Fibroblast of lung (primary cell): ENCODE measurements around the gene MTCH1. TPM values are rescaled to one million over a fixed set of nuclear protein-coding genes. Genes with fewer than 3 reads are reported as not detected.

Experiments used
- DNase-seq, 2 donors: peaks; one replicate each; pipeline versions ENCODE4 v3.0.0 to v3.0.0-alpha.2; 2010; ENCODE audit warnings: low read depth in 2 of 2
- H2AFZ ChIP-seq: 2 replicates; pipeline ENCODE4 v1.5.1; 2012; ENCODE audit warnings: low read length, control low read depth, inconsistent platforms
- H3K27ac ChIP-seq: 2 replicates; pipeline ENCODE4 v1.5.1; 2011; ENCODE audit warnings: low read length, control low read depth; ENCODE audit not compliant: insufficient read depth
- H3K27me3 ChIP-seq: 2 replicates; pipeline ENCODE4 v1.5.1; 2011; ENCODE audit warnings: mild to moderate bottlenecking, low read length; ENCODE audit not compliant: control insufficient read depth, insufficient read depth
- H3K36me3 ChIP-seq: 2 replicates; pipeline ENCODE4 v1.5.1; 2011; ENCODE audit warnings: low read length; ENCODE audit not compliant: control insufficient read depth, insufficient read depth
- H3K4me1 ChIP-seq: 2 replicates; pipeline ENCODE4 v1.5.1; 2011; ENCODE audit warnings: low read length; ENCODE audit not compliant: control insufficient read depth, insufficient read depth; ENCODE audit errors: extremely low read depth
- H3K4me2 ChIP-seq: 2 replicates; pipeline ENCODE4 v1.5.1; 2011; ENCODE audit warnings: low read length, control low read depth; ENCODE audit not compliant: insufficient read depth; ENCODE audit errors: extremely low read depth
- H3K4me3 ChIP-seq, 4 experiments: fragments of 200-600 bp in 1 of 4; sonication (generic) in 1 of 4; replicated peaks in 1 of 4; 2 replicates each; pipeline ENCODE4 v1.5.1; 2011 to 2016; ENCODE audit warnings: low read length in 4 of 4, low read depth in 3 of 4, mild to moderate bottlenecking in 3 of 4, control low read depth in 2 of 4, inconsistent platforms in 1 of 4, mixed read lengths in 1 of 4; ENCODE audit not compliant: insufficient read depth in 1 of 4; ENCODE audit errors: control extremely low read depth in 1 of 4
- H3K79me2 ChIP-seq: 2 replicates; pipeline ENCODE4 v1.5.1; 2012; ENCODE audit warnings: mild to moderate bottlenecking, low read length, inconsistent platforms; ENCODE audit not compliant: control insufficient read depth, insufficient read depth
- H3K9ac ChIP-seq: 2 replicates; pipeline ENCODE4 v1.5.1; 2011; ENCODE audit warnings: mild to moderate bottlenecking, low read length, control low read depth; ENCODE audit not compliant: insufficient read depth
- H3K9me3 ChIP-seq: 2 replicates; pipeline ENCODE4 v1.5.1; 2012; ENCODE audit warnings: low read depth, low read length; ENCODE audit not compliant: control insufficient read depth, insufficient read depth
- H4K20me1 ChIP-seq: 2 replicates; pipeline ENCODE4 v1.5.1; 2011; ENCODE audit warnings: low read length; ENCODE audit not compliant: control insufficient read depth, insufficient read depth; ENCODE audit errors: extremely low read depth
- EZH2 ChIP-seq: IDR thresholded peaks from 2 replicates; pipeline ENCODE4 v1.5.1; 2012; ENCODE audit warnings: low read length, control low read depth, mild to moderate bottlenecking; ENCODE audit errors: missing control alignments
- polyA minus RNA-seq: library from RNA; depleted of rRNA, polyadenylated mRNA; stranded (reverse); fragments of >200 nt; gene quantifications from 2 replicates; pipeline ENCODE4 v1.2.3, GENCODE V29; 2011; ENCODE audit warnings: low replicate concordance
- polyA plus RNA-seq, 2 donors: library from polyadenylated mRNA; depleted of rRNA in 1 of 2; stranded (reverse) in 1 of 2; unstranded in 1 of 2; fragments of >200 nt; gene quantifications; 2 replicates each; pipeline ENCODE4 v1.2.1, GENCODE V29; 2011 to 2012; ENCODE audit warnings: missing spikeins in 1 of 2
- total RNA-seq: library from RNA; depleted of rRNA; stranded (reverse); fragments of >200 nt; gene quantifications from 2 replicates; pipeline ENCODE4 v1.2.1, GENCODE V29; 2014
- TF ChIP-seq, protein P1 (sequence below), 2 donors: IDR thresholded peaks in 1 of 2; conservative IDR thresholded peaks in 1 of 2; 1 replicate in 1 of 2; 2 replicates in 1 of 2; pipeline ENCODE4 v1.5.1; 2011 to 2012; ENCODE audit warnings: low read length in 2 of 2, control low read depth in 1 of 2, inconsistent platforms in 1 of 2, low read depth in 1 of 2, mild to moderate bottlenecking in 1 of 2

The MTCH1 gene, protein sequence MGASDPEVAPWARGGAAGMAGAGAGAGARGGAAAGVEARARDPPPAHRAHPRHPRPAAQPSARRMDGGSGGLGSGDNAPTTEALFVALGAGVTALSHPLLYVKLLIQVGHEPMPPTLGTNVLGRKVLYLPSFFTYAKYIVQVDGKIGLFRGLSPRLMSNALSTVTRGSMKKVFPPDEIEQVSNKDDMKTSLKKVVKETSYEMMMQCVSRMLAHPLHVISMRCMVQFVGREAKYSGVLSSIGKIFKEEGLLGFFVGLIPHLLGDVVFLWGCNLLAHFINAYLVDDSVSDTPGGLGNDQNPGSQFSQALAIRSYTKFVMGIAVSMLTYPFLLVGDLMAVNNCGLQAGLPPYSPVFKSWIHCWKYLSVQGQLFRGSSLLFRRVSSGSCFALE
- total RNA-seq (166 and 222 TPM in 2 replicates), polyA plus RNA-seq (131 and 153 TPM in 2 replicates), polyA minus RNA-seq (262 and 308 TPM in 2 replicates)
- polyA plus RNA-seq (2012) = 196 and 242 TPM in 2 replicates

- Histone ChIP-seq H3K9ac (peak within 1 kb of the TSS; percentile 98), H3K4me3 (peak within 1 kb of the TSS; percentile 76 to 96 (median 90)), H3K4me1 (peaks cover 10% of the 10 kb centered on the region), H3K27me3 (peaks cover 4% of the 10 kb centered on the region), H2AFZ (peak within 1 kb of the TSS; percentile 77), H3K36me3 (no peaks in the 10 kb centered on the region), H3K79me2 (peaks cover 49% of the 10 kb centered on the region), H4K20me1 (peaks cover 3% of the 10 kb centered on the region), H3K27ac (peak within 1 kb of the TSS; percentile 96), H3K4me2 (peak within 1 kb of the TSS; percentile 99), H3K9me3 (no peaks in the 10 kb centered on the region)
- TF ChIP-seq EZH2 = no peak
- TF ChIP-seq, protein P1, sequence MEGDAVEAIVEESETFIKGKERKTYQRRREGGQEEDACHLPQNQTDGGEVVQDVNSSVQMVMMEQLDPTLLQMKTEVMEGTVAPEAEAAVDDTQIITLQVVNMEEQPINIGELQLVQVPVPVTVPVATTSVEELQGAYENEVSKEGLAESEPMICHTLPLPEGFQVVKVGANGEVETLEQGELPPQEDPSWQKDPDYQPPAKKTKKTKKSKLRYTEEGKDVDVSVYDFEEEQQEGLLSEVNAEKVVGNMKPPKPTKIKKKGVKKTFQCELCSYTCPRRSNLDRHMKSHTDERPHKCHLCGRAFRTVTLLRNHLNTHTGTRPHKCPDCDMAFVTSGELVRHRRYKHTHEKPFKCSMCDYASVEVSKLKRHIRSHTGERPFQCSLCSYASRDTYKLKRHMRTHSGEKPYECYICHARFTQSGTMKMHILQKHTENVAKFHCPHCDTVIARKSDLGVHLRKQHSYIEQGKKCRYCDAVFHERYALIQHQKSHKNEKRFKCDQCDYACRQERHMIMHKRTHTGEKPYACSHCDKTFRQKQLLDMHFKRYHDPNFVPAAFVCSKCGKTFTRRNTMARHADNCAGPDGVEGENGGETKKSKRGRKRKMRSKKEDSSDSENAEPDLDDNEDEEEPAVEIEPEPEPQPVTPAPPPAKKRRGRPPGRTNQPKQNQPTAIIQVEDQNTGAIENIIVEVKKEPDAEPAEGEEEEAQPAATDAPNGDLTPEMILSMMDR (conservative IDR thresholded peaks at IDR 0.05 in 1 of 2, IDR thresholded peaks at IDR 0.05 in 1 of 2; ENCODE audit: low read depth in 1 of 2, low read length in 2 of 2) = no peak
- peak; percentile 88 to 91 for DNase-seq
Measured at GRCh38 chr6:36985808-36986703, at the start of gene MTCH1. Gene MTCH1, minus strand, starts transcription at chr6:36986196. Its CDS starts 23 bp downstream, at chr6:36986173.

DNA sequence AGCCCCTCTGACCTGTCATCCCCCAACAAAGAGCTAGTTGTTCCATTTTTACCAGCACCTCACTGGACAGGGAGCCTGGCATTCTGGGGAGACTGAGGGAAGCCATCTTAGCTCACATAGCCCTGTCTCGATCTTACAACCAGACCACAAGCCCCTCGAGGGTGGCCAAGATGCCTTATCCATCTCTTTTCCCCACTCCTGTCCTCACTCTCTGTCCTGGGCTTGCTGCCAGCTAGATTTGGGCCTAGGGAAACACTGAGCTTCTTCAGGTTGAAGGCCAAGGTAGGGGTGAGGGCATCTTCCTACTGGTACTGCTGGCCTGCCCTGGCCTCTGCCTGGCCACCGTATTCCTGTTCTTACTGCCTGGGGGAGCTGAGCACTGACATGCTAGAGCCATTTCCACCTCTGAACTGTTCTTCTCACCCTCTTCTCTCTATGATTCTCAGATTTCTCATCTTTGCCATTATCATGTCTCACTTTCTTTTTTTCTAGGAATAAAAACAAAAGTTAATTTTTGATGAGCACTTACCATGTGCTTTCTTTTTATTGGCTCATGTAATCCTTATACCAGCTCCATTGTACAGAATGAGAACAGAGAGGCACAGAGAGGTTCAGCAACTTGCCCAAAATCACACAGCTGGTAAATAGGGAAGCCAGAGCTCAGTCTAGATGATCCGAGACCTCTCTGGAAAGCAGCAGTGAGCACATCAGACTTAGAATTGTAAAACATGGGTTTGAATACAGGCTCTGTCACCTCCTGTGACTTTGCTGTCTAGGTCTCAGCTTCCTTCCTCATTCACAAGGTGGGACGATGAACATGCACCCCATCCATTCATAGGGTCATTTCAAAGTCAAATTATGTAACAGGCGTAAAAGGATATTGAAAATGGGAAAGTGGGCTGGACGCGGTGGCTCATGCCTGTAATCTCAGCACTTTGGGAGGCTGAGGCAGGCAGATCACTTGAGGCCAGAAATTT is 48.1 kb upstream of the MTCH1 start:
- DNase-seq = no peak
- Histone ChIP-seq H3K4me3 (no peak overlapping the region), H3K79me2 (no peaks in the 10 kb centered on the region), H3K9ac (no peak overlapping the region), H3K4me2 (no peak overlapping the region), H3K9me3 (no peaks in the 10 kb centered on the region), H3K27me3 (no peaks in the 10 kb centered on the region), H3K36me3 (no peaks in the 10 kb centered on the region), H4K20me1 (no peaks in the 10 kb centered on the region), H3K4me1 (no peaks in the 10 kb centered on the region), H3K27ac (no peak overlapping the region), H2AFZ (no peak overlapping the region)
- TF ChIP-seq, protein P1 (conservative IDR thresholded peaks at IDR 0.05 in 1 of 2, IDR thresholded peaks at IDR 0.05 in 1 of 2; ENCODE audit: low read depth in 1 of 2, low read length in 2 of 2) = no peak
- no peak for TF ChIP-seq EZH2
